Measurements from ENCODE around the gene PRKAG3. TPM values are rescaled to one million over a fixed set of nuclear protein-coding genes. Genes with fewer than 3 reads are reported as not detected.

PRKAG3 gene
- total RNA-seq, 1 experiment from 2014 or later: not detected

GRCh38 chr2:218858138-218858445 is 26.5 kb upstream of the PRKAG3 start:
- Mint-ChIP-seq H3K9me3 (no peaks in the 10 kb centered on the region), H3K36me3 (no peaks in the 10 kb centered on the region), H3K27ac (no peak overlapping the region), H3K27me3 (ENCODE audit: low read depth) (peaks cover 97% of the 10 kb centered on the region), H3K4me1 (peaks cover 60% of the 10 kb centered on the region), H3K4me3 (no peak overlapping the region)
- TF ChIP-seq SP1 (CRISPR knock-in tag; conservative IDR thresholded peaks at IDR 0.05) (no peak), ZNF416 (CRISPR knock-in tag; IDR thresholded peaks at IDR 0.05) (no peak), JAZF1 (CRISPR knock-in tag; IDR thresholded peaks at IDR 0.05) (no peak), GRHL2 (CRISPR knock-in tag; IDR thresholded peaks at IDR 0.05; ENCODE audit: insufficient replicate concordance, severe bottlenecking) (no peak), SMAD3 (CRISPR knock-in tag; IDR thresholded peaks at IDR 0.05; ENCODE audit: borderline replicate concordance) (no peak), AFF4 (CRISPR knock-in tag; IDR thresholded peaks at IDR 0.05; ENCODE audit: borderline replicate concordance) (no peak), ESRRA (CRISPR knock-in tag; IDR thresholded peaks at IDR 0.05; ENCODE audit: borderline replicate concordance) (no peak), ZBTB21 (CRISPR knock-in tag; IDR thresholded peaks at IDR 0.05; ENCODE audit: borderline replicate concordance) (no peak), MAX (CRISPR knock-in tag; IDR thresholded peaks at IDR 0.05) (no peak), SOX15 (CRISPR knock-in tag; IDR thresholded peaks at IDR 0.05) (no peak), ETV6 (CRISPR knock-in tag; IDR thresholded peaks at IDR 0.05) (no peak), RORB (CRISPR knock-in tag; IDR thresholded peaks at IDR 0.05) (no peak)
- TF ChIP-seq, protein P1, sequence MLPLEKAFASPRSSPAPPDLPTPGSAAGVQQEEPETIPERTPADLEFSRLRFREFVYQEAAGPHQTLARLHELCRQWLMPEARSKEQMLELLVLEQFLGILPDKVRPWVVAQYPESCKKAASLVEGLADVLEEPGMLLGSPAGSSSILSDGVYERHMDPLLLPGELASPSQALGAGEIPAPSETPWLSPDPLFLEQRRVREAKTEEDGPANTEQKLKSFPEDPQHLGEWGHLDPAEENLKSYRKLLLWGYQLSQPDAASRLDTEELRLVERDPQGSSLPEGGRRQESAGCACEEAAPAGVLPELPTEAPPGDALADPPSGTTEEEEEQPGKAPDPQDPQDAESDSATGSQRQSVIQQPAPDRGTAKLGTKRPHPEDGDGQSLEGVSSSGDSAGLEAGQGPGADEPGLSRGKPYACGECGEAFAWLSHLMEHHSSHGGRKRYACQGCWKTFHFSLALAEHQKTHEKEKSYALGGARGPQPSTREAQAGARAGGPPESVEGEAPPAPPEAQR (CRISPR knock-in tag; IDR thresholded peaks at IDR 0.05): no peak
- TF ChIP-seq, protein P2, sequence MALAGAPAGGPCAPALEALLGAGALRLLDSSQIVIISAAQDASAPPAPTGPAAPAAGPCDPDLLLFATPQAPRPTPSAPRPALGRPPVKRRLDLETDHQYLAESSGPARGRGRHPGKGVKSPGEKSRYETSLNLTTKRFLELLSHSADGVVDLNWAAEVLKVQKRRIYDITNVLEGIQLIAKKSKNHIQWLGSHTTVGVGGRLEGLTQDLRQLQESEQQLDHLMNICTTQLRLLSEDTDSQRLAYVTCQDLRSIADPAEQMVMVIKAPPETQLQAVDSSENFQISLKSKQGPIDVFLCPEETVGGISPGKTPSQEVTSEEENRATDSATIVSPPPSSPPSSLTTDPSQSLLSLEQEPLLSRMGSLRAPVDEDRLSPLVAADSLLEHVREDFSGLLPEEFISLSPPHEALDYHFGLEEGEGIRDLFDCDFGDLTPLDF (CRISPR knock-in tag; IDR thresholded peaks at IDR 0.05): no peak
- ChIA-PET CTCF (interaction anchor here (1.0 to 4.8 kb wide), 5 partner anchors 11 to 172 kb away, joined by 3 to 39 read pairs (median 4); no protein-coding TSS in a partner anchor), POLR2A (no interaction called here)
- ATAC-seq: no peak
- no peak for DNase-seq (ENCODE audit: low spot score)

DNA sequence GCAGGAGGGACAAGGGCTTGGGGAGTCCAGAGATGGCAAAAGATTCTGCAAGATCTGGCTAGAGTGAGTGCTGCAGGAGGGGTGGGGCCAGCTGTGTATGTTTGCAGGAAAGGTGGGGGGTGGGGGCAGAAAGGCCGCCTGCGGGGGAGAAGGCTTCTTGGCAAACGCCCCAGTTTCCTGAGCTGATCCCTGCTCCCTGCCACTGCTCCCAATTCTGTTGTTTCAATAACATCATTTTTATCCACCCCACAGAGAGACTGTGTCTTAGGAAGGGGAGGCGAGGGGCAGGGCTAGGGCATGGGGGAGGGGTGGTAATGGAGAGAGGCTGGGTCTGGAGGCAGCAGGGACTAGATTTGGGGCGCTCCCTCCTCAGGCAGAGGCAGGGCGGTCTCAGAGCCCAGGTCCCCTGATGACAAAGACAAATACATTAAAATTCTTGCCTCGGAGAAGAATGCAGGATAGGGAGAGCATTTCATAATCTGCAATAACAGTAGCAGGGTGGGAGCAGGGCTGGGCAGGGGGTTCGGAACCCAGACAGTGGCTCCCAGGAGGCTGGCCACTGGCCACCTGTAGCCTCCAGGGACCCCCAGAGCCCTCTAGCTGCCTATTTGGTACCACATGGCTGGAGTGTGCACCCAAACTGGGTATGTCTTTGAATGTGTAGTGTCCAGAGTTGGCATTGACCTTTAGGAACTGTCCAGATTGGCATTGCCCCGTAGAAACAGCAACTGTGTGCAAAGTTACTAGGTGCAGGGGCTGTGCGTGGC is 26.0 kb upstream of the PRKAG3 start:
- ChIA-PET POLR2A (interaction anchor here (1.0 kb wide), 1 partner anchor 13 kb away, joined by 3 read pairs; no protein-coding TSS in a partner anchor), CTCF (interaction anchor here (0.7 to 4.8 kb wide), 7 partner anchors 10 to 172 kb away, joined by 3 to 39 read pairs (median 4); no protein-coding TSS in a partner anchor)
- no peak overlapping the region for H3K27ac Mint-ChIP-seq
- no peaks in the 10 kb centered on the region for H3K9me3 Mint-ChIP-seq
- ATAC-seq (no peak), DNase-seq (ENCODE audit: low spot score) (no peak)
- peaks cover 97% of the 10 kb centered on the region for H3K27me3 Mint-ChIP-seq (ENCODE audit: low read depth)
- H3K4me1 Mint-ChIP-seq: peaks cover 62% of the 10 kb centered on the region
- H3K4me3 Mint-ChIP-seq: no peak overlapping the region
- no peaks in the 10 kb centered on the region for H3K36me3 Mint-ChIP-seq
- TF ChIP-seq ZBTB21 (CRISPR knock-in tag; IDR thresholded peaks at IDR 0.05; ENCODE audit: borderline replicate concordance): no peak
- TF ChIP-seq ZNF219 (CRISPR knock-in tag; IDR thresholded peaks at IDR 0.05; ENCODE audit: borderline replicate concordance): no peak
- no peak for TF ChIP-seq GRHL2 (CRISPR knock-in tag; IDR thresholded peaks at IDR 0.05; ENCODE audit: insufficient replicate concordance, severe bottlenecking)
- TF ChIP-seq, protein P3, sequence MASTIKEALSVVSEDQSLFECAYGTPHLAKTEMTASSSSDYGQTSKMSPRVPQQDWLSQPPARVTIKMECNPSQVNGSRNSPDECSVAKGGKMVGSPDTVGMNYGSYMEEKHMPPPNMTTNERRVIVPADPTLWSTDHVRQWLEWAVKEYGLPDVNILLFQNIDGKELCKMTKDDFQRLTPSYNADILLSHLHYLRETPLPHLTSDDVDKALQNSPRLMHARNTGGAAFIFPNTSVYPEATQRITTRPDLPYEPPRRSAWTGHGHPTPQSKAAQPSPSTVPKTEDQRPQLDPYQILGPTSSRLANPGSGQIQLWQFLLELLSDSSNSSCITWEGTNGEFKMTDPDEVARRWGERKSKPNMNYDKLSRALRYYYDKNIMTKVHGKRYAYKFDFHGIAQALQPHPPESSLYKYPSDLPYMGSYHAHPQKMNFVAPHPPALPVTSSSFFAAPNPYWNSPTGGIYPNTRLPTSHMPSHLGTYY (CRISPR knock-in tag; IDR thresholded peaks at IDR 0.05): no peak
- TF ChIP-seq GABPB1 (CRISPR knock-in tag; IDR thresholded peaks at IDR 0.05): no peak
- TF ChIP-seq FOXJ3 (CRISPR knock-in tag; IDR thresholded peaks at IDR 0.05; ENCODE audit: borderline replicate concordance): no peak
- TF ChIP-seq ZNF232 (CRISPR knock-in tag; IDR thresholded peaks at IDR 0.05): no peak
- TF ChIP-seq E2F4 (CRISPR knock-in tag; IDR thresholded peaks at IDR 0.05; ENCODE audit: borderline replicate concordance, low read depth): no peak
- no peak for TF ChIP-seq AR (CRISPR knock-in tag; IDR thresholded peaks at IDR 0.05)

Data from WTC11 (cell line).